Measurements from ENCODE around the gene TAAR5.

The TAAR5 gene

GRCh38 chr6:132551214-132551613, 38.3 kb downstream of the TAAR5 start:
- no peaks in the 10 kb centered on the region for H3K4me1 Mint-ChIP-seq (ENCODE audit: low read depth)
- H3K27me3 Mint-ChIP-seq (ENCODE audit: low read depth): peaks cover 14% of the 10 kb centered on the region
- DNase-seq (ENCODE audit: low spot score): no peak
- H3K9me3 Mint-ChIP-seq: no peaks in the 10 kb centered on the region
- no peaks in the 10 kb centered on the region for H3K36me3 Mint-ChIP-seq (ENCODE audit: low read depth)
- no peak overlapping the region for H3K27ac Mint-ChIP-seq
- no peak overlapping the region for H3K4me3 Mint-ChIP-seq

- Mint-ChIP-seq H3K4me1 (ENCODE audit: low read depth) (no peaks in the 10 kb centered on the region), H3K36me3 (ENCODE audit: low read depth) (no peaks in the 10 kb centered on the region), H3K27ac (no peak overlapping the region), H3K4me3 (no peak overlapping the region), H3K27me3 (ENCODE audit: low read depth) (peaks cover 13% of the 10 kb centered on the region), H3K9me3 (no peaks in the 10 kb centered on the region)
- DNase-seq (ENCODE audit: low spot score): no peak
These were observed 40.6 kb downstream of the TAAR5 start for GRCh38 chr6:132548746-132549463.

- H3K4me3 Mint-ChIP-seq: no peak overlapping the region
- no peaks in the 10 kb centered on the region for H3K4me1 Mint-ChIP-seq (ENCODE audit: low read depth)
- no peaks in the 10 kb centered on the region for H3K9me3 Mint-ChIP-seq
- DNase-seq (ENCODE audit: low spot score): no peak
- H3K27me3 Mint-ChIP-seq (ENCODE audit: low read depth): peaks cover 33% of the 10 kb centered on the region
- H3K36me3 Mint-ChIP-seq (ENCODE audit: low read depth): no peaks in the 10 kb centered on the region
- no peak overlapping the region for H3K27ac Mint-ChIP-seq
These were observed 44.7 kb downstream of the TAAR5 start for GRCh38 chr6:132544826-132545225.

Measured in T-helper 2 cell treated with Interferon-gamma antibody and Interleukin-4, amounts not matched to agents 5 μg/mL and 100 μg/mL, for 36 hours (primary cell).